ENCODE measurements around the gene MAML2. TPM values are rescaled to one million over a fixed set of nuclear protein-coding genes. Genes with fewer than 3 reads are reported as not detected.

Gene MAML2
- total RNA-seq, 3 donors from 2014 or later (not counting 1 experiment from before 2014, with no cell fraction given), result 14.2 to 20.5 (median 16.1) TPM

GRCh38 chr11:96103102-96103501 lies 239.9 kb downstream of the MAML2 start:
- no peak for TF ChIP-seq CTCF (IDR thresholded peaks at IDR 0.05)
- no peaks in the 10 kb centered on the region for H3K4me1 Mint-ChIP-seq
- H3K27ac Mint-ChIP-seq, result no peak overlapping the region
- no peaks in the 10 kb centered on the region for H3K27me3 Mint-ChIP-seq (ENCODE audit: low read depth in 2 of 2)
- 100% methylated on average over 1 of the region's 1 CpG for WGBS (ENCODE audit: insufficient coverage)
- Histone ChIP-seq H3K9me3 (ENCODE audit: control insufficient read depth, insufficient read depth, low read length) (no peaks in the 10 kb centered on the region), H3K4me1 (ENCODE audit: control insufficient read depth, insufficient read depth, low read length) (no peaks in the 10 kb centered on the region), H3K4me3 (ENCODE audit: low read length) (no peak overlapping the region), H3K27ac (ENCODE audit: low read length) (no peak overlapping the region), H3K27me3 (ENCODE audit: control insufficient read depth, insufficient read depth, low read length) (no peaks in the 10 kb centered on the region), H3K36me3 (ENCODE audit: control insufficient read depth, insufficient read depth, low read length) (peaks cover 1% of the 10 kb centered on the region)
- intact Hi-C loops (cut with micrococcal nuclease), result no loop called here
- no peak for DNase-seq
- no peaks in the 10 kb centered on the region for H3K9me3 Mint-ChIP-seq
- H3K4me3 Mint-ChIP-seq, result no peak overlapping the region
- ATAC-seq, result no peak
- H3K36me3 Mint-ChIP-seq, result no peaks in the 10 kb centered on the region

GRCh38 chr11:96102664-96103078 lies 240.3 kb downstream of the MAML2 start:
- no peaks in the 10 kb centered on the region for H3K27me3 ChIP-seq (ENCODE audit: control insufficient read depth, insufficient read depth, low read length)
- Mint-ChIP-seq H3K27me3 (ENCODE audit: low read depth in 2 of 2) (no peaks in the 10 kb centered on the region), H3K4me1 (no peaks in the 10 kb centered on the region), H3K36me3 (no peaks in the 10 kb centered on the region), H3K9me3 (no peaks in the 10 kb centered on the region), H3K4me3 (no peak overlapping the region), H3K27ac (no peak overlapping the region)
- intact Hi-C loops (cut with micrococcal nuclease), result no loop called here
- 98% methylated on average over 2 of the region's 2 CpGs for WGBS (ENCODE audit: insufficient coverage)
- peaks cover 1% of the 10 kb centered on the region for H3K36me3 ChIP-seq (ENCODE audit: control insufficient read depth, insufficient read depth, low read length)
- H3K4me3 ChIP-seq (ENCODE audit: low read length), result no peak overlapping the region
- no peaks in the 10 kb centered on the region for H3K9me3 ChIP-seq (ENCODE audit: control insufficient read depth, insufficient read depth, low read length)
- TF ChIP-seq CTCF (IDR thresholded peaks at IDR 0.05), result no peak
- H3K4me1 ChIP-seq (ENCODE audit: control insufficient read depth, insufficient read depth, low read length), result no peaks in the 10 kb centered on the region
- no peak overlapping the region for H3K27ac ChIP-seq (ENCODE audit: low read length)
- ATAC-seq (no peak), DNase-seq (no peak)

- no peak for ATAC-seq
- H3K27ac Mint-ChIP-seq, result no peak overlapping the region
- no peak for DNase-seq
- no peaks in the 10 kb centered on the region for H3K36me3 Mint-ChIP-seq
- intact Hi-C loops (cut with micrococcal nuclease), result no loop called here
- no peak overlapping the region for H3K4me3 ChIP-seq (ENCODE audit: low read length)
- H3K27ac ChIP-seq (ENCODE audit: low read length), result no peak overlapping the region
- no peaks in the 10 kb centered on the region for H3K27me3 Mint-ChIP-seq (ENCODE audit: low read depth in 2 of 2)
- H3K27me3 ChIP-seq (ENCODE audit: control insufficient read depth, insufficient read depth, low read length), result no peaks in the 10 kb centered on the region
- H3K9me3 ChIP-seq (ENCODE audit: control insufficient read depth, insufficient read depth, low read length), result no peaks in the 10 kb centered on the region
- H3K4me1 ChIP-seq (ENCODE audit: control insufficient read depth, insufficient read depth, low read length), result no peaks in the 10 kb centered on the region
- no peaks in the 10 kb centered on the region for H3K36me3 ChIP-seq (ENCODE audit: control insufficient read depth, insufficient read depth, low read length)
- H3K4me1 Mint-ChIP-seq, result peaks cover 0 to 9% of the 10 kb centered on the region in 2 donors
- WGBS (ENCODE audit: insufficient coverage), result 100% methylated on average over 2 of the region's 4 CpGs
- no peaks in the 10 kb centered on the region for H3K9me3 Mint-ChIP-seq
- TF ChIP-seq CTCF (IDR thresholded peaks at IDR 0.05), result no peak
- no peak overlapping the region for H3K4me3 Mint-ChIP-seq
Observed at GRCh38 chr11:96101146-96101545, 241.8 kb downstream of the MAML2 start.

- Histone ChIP-seq H3K4me1 (ENCODE audit: control insufficient read depth, insufficient read depth, low read length) (no peaks in the 10 kb centered on the region), H3K27ac (ENCODE audit: low read length) (no peak overlapping the region), H3K4me3 (ENCODE audit: low read length) (no peak overlapping the region), H3K27me3 (ENCODE audit: control insufficient read depth, insufficient read depth, low read length) (no peaks in the 10 kb centered on the region), H3K9me3 (ENCODE audit: control insufficient read depth, insufficient read depth, low read length) (no peaks in the 10 kb centered on the region), H3K36me3 (ENCODE audit: control insufficient read depth, insufficient read depth, low read length) (no peaks in the 10 kb centered on the region)
- no peaks in the 10 kb centered on the region for H3K36me3 Mint-ChIP-seq
- H3K27ac Mint-ChIP-seq, result no peak overlapping the region
- no peak overlapping the region for H3K4me3 Mint-ChIP-seq
- TF ChIP-seq CTCF (IDR thresholded peaks at IDR 0.05), result no peak
- H3K9me3 Mint-ChIP-seq, result no peaks in the 10 kb centered on the region
- H3K4me1 Mint-ChIP-seq, result peaks cover 0 to 9% of the 10 kb centered on the region in 2 donors
- intact Hi-C loops (cut with micrococcal nuclease), result no loop called here
- ATAC-seq (no peak), DNase-seq (no peak)
- H3K27me3 Mint-ChIP-seq (ENCODE audit: low read depth in 2 of 2), result no peaks in the 10 kb centered on the region
- 92% methylated on average over 7 of the region's 7 CpGs for WGBS (ENCODE audit: insufficient coverage)
Observed at GRCh38 chr11:96098511-96099241, 244.3 kb downstream of the MAML2 start.
